Central memory CD8-positive, alpha-beta T cell (primary cell): Measurements from ENCODE around the gene STX1B.

Experiments
- ATAC-seq: fragments of 150-1000 bp; cut with Tn5 transposase; replicated peaks from 2 replicates; pipeline ENCODE4 v1.10.0; 2022; ENCODE audit warnings: mild to moderate bottlenecking, moderate FRiP score, moderate number of reproducible peaks; ENCODE audit not compliant: poor library complexity, severe bottlenecking; ENCODE audit errors: extremely low read depth
- DNase-seq, 2 donors: peaks; one replicate each; pipeline ENCODE4 v3.0.0; 2021; ENCODE audit warnings: low spot score in 2 of 2
- H3K27ac Mint-ChIP-seq: one replicate; pipeline ENCODE4 v1.8.0; 2022; ENCODE audit warnings: low read depth, mild to moderate bottlenecking, moderate library complexity, mixed read lengths
- H3K27me3 Mint-ChIP-seq: one replicate; pipeline ENCODE4 v1.8.0; 2022; ENCODE audit warnings: mixed read lengths
- H3K36me3 Mint-ChIP-seq: one replicate; pipeline ENCODE4 v1.8.0; 2022; ENCODE audit warnings: mild to moderate bottlenecking, moderate library complexity, mixed read lengths; ENCODE audit not compliant: insufficient read depth
- H3K4me1 Mint-ChIP-seq: one replicate; pipeline ENCODE4 v1.8.0; 2022; ENCODE audit warnings: mixed read lengths
- H3K4me3 Mint-ChIP-seq: one replicate; pipeline ENCODE4 v1.8.0; 2022; ENCODE audit warnings: mild to moderate bottlenecking, moderate library complexity, mixed read lengths
- H3K9me3 Mint-ChIP-seq: one replicate; pipeline ENCODE4 v1.8.0; 2022; ENCODE audit warnings: mixed read lengths

The STX1B gene

DNA sequence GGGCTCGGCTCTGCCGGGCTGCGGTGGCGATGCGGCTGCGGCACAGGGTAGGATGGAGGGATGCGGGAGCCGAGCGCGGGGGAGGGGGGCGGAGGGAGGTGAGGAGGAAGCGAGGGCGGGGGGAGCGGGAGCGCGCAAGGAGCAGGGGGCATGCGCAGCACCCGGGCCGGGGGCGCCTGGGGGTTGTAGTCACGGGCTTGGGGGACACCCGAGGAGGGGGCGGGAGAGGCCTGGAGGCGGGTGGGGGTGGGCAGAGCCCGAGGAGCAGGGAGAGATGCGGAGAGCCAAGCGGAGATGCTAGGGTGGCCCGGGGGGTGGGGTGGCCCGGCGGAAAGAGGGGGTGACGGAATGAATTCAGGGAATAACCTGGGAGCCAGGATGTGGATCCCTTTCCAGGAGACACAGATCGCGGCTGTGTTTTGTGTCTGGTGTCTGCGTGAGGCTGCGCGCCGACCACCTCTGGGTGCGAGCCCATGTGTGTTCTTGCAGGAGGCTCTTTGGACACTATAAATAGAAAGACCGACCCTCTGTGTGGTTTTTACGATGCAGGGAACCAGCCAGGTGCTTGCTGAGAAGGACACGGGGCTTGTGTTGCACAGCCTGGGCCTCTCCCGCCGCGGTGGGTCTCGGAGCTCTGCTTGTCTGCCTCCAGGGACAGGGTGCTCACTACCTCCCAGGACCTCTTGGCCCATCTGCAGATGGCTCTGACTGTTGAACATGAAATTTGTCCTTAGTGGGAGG, at the start of gene STX1B:
TSS of gene STX1B (minus strand) at position 54 of the 741 bp plus-strand sequence. CDS start 242 bp downstream, outside the sequence.
- no peak for DNase-seq
- H3K27ac Mint-ChIP-seq, result peak within 1 kb of the TSS; percentile 76
- peaks cover 13% of the 10 kb centered on the region for H3K4me1 Mint-ChIP-seq
- peaks cover 4% of the 10 kb centered on the region for H3K36me3 Mint-ChIP-seq
- no peaks in the 10 kb centered on the region for H3K9me3 Mint-ChIP-seq
- peaks cover 68% of the 10 kb centered on the region for H3K27me3 Mint-ChIP-seq
- peak; percentile 40 for ATAC-seq
- peak within 1 kb of the TSS; percentile 49 for H3K4me3 Mint-ChIP-seq

DNA sequence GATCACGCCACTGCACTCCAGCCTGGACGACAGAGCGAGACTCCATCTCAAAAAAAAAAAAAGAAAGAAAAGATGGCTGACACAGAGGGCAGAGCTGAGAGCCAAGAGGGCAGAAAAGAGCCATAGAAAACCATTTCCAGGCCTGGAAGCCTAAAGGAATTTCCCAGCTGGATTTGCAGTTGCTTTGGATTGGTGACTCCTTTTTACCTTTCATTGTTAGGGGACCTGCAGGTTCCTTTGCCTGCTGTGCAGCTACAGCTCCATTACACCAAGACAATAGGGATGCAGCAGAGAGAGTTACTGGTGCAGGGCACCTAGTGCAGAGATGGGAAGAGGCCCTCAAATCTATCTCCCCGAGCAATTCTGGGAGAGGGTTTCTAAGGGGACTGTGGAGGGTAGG, 45.2 kb upstream of the STX1B start:
- peaks cover 9% of the 10 kb centered on the region for H3K4me1 Mint-ChIP-seq
- H3K27ac Mint-ChIP-seq, result peak overlapping the region; percentile 35
- no peaks in the 10 kb centered on the region for H3K9me3 Mint-ChIP-seq
- H3K27me3 Mint-ChIP-seq, result no peaks in the 10 kb centered on the region
- no peak for ATAC-seq
- no peak for DNase-seq
- H3K4me3 Mint-ChIP-seq, result no peak overlapping the region
- H3K36me3 Mint-ChIP-seq, result peaks cover 8% of the 10 kb centered on the region

DNA sequence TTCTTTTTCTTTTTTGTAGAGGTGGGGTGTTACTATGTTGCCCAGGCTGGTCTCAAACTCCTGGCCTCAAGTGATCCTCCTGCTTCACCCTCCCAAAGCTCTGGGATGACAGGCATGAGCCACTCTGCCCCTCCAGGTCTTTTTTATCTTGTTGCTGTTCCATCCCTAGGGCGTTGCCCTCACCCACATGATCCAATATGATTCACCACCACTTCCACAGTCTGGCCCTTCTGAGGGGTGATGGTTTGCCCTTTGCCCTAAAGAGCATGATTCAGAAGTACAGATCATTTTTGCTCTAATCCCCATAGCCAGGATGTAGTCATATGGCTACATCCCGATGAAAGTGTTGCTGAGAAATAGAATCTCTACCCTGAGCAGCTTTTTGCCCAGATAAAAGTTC, 41.7 kb upstream of the STX1B start:
- no peak overlapping the region for H3K4me3 Mint-ChIP-seq
- peaks cover 9% of the 10 kb centered on the region for H3K4me1 Mint-ChIP-seq
- H3K9me3 Mint-ChIP-seq, result no peaks in the 10 kb centered on the region
- ATAC-seq, result no peak
- H3K27ac Mint-ChIP-seq, result peak overlapping the region; percentile 42
- H3K27me3 Mint-ChIP-seq, result no peaks in the 10 kb centered on the region
- H3K36me3 Mint-ChIP-seq, result peaks cover 2% of the 10 kb centered on the region
- DNase-seq, result no peak

DNA sequence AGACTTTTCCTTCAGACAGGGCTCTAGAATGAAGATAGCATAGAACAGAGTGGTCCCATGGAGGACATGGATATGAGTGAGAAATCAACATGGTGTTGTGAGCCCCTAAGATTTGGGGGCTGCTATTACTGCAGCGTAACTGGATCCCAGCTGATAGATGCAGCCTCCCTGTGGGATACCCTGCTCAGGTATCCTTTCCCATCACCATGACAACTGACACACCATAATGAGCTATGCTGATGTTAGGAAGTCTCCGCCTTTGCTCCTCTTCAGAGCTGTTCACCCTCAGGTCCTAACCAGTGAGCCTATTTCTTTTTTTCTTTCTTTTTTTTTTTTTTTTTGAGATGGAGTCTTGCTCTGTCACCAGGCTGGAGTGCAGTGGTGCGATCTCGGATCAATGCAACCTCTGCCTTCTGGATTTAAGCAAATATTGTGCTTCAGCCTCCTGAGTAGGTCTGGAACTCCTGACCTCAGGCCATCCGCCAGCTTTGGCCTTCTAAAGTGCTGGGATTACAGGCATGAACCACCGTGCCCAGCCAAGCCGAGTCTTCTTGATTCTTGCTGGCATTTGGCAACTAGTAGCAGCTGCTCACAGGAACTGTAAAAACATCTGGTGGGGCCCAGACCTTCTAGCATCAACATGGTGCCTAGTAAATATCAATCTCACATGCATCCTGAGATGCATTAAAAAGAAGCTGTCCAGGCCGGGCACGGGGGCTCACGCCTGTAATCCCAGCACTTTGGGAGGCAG, 40.0 kb upstream of the STX1B start:
- no peak overlapping the region for H3K4me3 Mint-ChIP-seq
- DNase-seq, result no peak
- no peak for ATAC-seq
- no peaks in the 10 kb centered on the region for H3K9me3 Mint-ChIP-seq
- no peak overlapping the region for H3K27ac Mint-ChIP-seq
- H3K4me1 Mint-ChIP-seq, result peaks cover 9% of the 10 kb centered on the region
- H3K36me3 Mint-ChIP-seq, result peaks cover 2% of the 10 kb centered on the region
- no peaks in the 10 kb centered on the region for H3K27me3 Mint-ChIP-seq

- no peaks in the 10 kb centered on the region for H3K27me3 Mint-ChIP-seq
- H3K9me3 Mint-ChIP-seq, result no peaks in the 10 kb centered on the region
- peaks cover 21% of the 10 kb centered on the region for H3K36me3 Mint-ChIP-seq
- ATAC-seq (no peak), DNase-seq (no peak)
- H3K4me3 Mint-ChIP-seq, result no peak overlapping the region
- H3K4me1 Mint-ChIP-seq, result no peaks in the 10 kb centered on the region
- H3K27ac Mint-ChIP-seq, result no peak overlapping the region
Observed at GRCh38 chr16:31043898-31044481, 33.6 kb upstream of the STX1B start.

DNA sequence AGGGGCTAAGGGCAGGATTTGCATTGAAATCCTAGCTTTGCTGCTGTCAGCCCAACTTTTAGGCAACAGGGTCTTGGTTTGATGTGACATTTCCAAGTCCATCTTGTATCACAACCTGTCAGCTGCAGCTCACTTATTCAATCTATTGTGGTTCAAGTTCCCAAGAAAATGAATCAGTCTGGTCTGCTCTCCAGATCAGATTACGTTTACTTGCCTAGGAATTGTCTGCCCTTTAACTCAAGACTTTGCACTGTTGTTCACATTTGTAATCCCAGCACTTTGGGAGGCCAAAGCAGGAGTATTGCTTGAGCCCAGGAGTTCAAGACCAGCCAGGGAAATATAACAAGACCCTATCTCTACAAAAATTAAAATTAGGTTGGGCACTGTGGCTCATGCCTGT, 32.9 kb upstream of the STX1B start:
- Mint-ChIP-seq H3K27ac (no peak overlapping the region), H3K4me1 (no peaks in the 10 kb centered on the region), H3K9me3 (no peaks in the 10 kb centered on the region), H3K36me3 (peaks cover 21% of the 10 kb centered on the region), H3K4me3 (no peak overlapping the region), H3K27me3 (no peaks in the 10 kb centered on the region)
- ATAC-seq (no peak), DNase-seq (no peak)

GRCh38 chr16:31042866-31043265, 32.4 kb upstream of the STX1B start:
- Mint-ChIP-seq H3K27me3 (no peaks in the 10 kb centered on the region), H3K36me3 (peaks cover 20% of the 10 kb centered on the region), H3K4me3 (no peak overlapping the region), H3K4me1 (no peaks in the 10 kb centered on the region), H3K27ac (no peak overlapping the region), H3K9me3 (no peaks in the 10 kb centered on the region)
- ATAC-seq, result no peak
- DNase-seq, result no peak

- DNase-seq, result no peak
- no peak for ATAC-seq
- Mint-ChIP-seq H3K27ac (no peak overlapping the region), H3K9me3 (no peaks in the 10 kb centered on the region), H3K4me3 (no peak overlapping the region), H3K27me3 (no peaks in the 10 kb centered on the region), H3K4me1 (peaks cover 19% of the 10 kb centered on the region), H3K36me3 (peaks cover 32% of the 10 kb centered on the region)
Observed at GRCh38 chr16:31038993-31039392, 28.6 kb upstream of the STX1B start.

DNA sequence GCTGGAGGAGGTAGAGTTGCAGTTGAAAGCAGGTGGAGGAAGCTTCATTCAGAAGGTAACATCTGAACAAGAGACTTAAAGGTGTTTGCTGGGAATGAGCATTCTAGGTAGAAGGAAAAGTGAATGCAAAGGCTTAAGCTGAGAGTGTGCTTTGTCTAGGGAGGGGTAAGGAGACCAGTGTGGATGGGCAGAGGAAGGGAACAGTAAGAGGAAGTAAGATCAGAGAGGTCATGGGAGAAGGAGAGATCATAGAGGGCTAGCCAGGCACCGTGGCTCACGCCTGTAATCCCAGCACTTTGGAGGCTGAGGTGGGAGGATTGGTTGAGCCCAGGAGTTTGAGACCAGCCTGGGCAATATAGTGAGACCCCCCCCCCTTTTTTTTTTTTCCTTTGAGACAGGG, 26.3 kb upstream of the STX1B start:
- Mint-ChIP-seq H3K27ac (no peak overlapping the region), H3K4me1 (peaks cover 26% of the 10 kb centered on the region), H3K36me3 (peaks cover 42% of the 10 kb centered on the region), H3K9me3 (no peaks in the 10 kb centered on the region), H3K4me3 (no peak overlapping the region), H3K27me3 (no peaks in the 10 kb centered on the region)
- ATAC-seq, result no peak
- DNase-seq, result no peak

GRCh38 chr16:31033709-31034492, 23.5 kb upstream of the STX1B start:
- H3K36me3 Mint-ChIP-seq, result peaks cover 26% of the 10 kb centered on the region

GRCh38 chr16:31032736-31033708, 22.6 kb upstream of the STX1B start, which contains the start of gene STX4:
TSS of gene STX4 (plus strand) at chr16:31033558. CDS start at chr16:31033806, 248 bp downstream.
- Mint-ChIP-seq H3K27ac (peak within 1 kb of the TSS; percentile 92), H3K9me3 (no peaks in the 10 kb centered on the region), H3K4me1 (peaks cover 26% of the 10 kb centered on the region), H3K4me3 (peak within 1 kb of the TSS; percentile 98), H3K36me3 (peaks cover 26% of the 10 kb centered on the region), H3K27me3 (no peaks in the 10 kb centered on the region)
- DNase-seq (peak; percentile 96 to 98), ATAC-seq (peak; percentile 88)

More at GRCh38 chr16:31033709-31034492, 23.5 kb upstream of the STX1B start:
- Mint-ChIP-seq H3K4me1 (peaks cover 26% of the 10 kb centered on the region), H3K9me3 (no peaks in the 10 kb centered on the region), H3K4me3 (peak overlapping the region; percentile 98), H3K27ac (peak overlapping the region; percentile 92), H3K27me3 (no peaks in the 10 kb centered on the region)
- peak; percentile 15 for ATAC-seq
- DNase-seq, result peak; percentile 76 to 80
